GM21529 (cell line): ENCODE data around the gene TNIP1.

ENCODE experiments used
- ATAC-seq: cut with Tn5 transposase; IDR thresholded peaks from one replicate; pipeline ENCODE4 v1.9.1; 2021; ENCODE audit not compliant: unreplicated experiment

TNIP1 gene

DNA sequence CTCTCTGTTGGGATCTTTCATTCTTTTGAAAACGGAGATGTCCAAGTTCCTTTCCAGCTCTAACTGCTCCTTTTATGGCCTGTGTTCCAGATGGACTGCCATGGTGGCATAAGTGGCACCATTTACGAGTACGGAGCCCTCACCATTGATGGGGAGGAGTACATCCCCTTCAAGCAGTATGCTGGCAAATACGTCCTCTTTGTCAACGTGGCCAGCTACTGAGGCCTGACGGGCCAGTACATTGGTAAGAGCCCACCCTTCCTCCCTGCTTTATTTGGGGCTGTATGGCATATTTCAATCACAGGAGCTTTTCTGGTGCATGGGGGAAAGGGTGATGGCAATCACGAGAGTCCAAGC lies 55.6 kb downstream of the TNIP1 start:
- no peak for ATAC-seq

DNA sequence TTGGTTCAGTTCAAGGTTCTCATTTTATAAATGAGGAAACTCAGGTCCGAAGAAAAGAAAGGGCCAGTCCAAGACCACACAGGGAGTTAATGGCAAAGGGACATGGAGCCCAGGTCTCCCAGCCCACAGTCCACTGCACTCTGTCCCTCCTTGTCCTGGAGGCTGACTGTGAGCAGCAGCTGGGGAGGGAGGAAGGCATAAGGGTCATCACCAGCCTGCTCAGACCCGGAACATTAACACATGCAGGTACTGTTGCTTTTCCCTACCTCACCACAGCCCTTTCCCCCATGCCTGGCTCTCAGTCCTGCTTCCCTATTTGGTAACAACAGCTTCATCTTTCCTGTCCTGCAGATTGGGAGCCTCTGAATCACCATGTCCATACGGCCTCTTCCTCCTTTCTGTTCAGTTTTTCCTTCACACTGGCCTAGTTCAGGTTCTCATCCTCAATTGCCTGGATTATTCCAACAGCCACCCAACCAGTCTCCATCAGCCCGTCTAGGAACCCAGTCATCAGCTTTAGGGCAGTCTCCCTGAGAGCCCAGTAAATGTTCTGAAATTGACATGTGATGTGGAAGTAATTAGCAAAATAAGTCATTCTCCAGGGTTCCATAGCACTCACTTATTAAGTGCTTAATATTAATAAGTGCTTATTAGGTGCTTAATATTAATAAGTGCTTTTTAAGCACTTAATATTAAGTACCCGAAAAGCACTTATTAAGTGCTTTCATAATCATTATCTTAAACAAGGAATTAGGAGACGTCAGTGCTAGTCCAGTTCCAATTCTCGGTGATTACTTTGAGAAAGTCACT lies 56.2 kb downstream of the TNIP1 start:
- ATAC-seq: no peak

DNA sequence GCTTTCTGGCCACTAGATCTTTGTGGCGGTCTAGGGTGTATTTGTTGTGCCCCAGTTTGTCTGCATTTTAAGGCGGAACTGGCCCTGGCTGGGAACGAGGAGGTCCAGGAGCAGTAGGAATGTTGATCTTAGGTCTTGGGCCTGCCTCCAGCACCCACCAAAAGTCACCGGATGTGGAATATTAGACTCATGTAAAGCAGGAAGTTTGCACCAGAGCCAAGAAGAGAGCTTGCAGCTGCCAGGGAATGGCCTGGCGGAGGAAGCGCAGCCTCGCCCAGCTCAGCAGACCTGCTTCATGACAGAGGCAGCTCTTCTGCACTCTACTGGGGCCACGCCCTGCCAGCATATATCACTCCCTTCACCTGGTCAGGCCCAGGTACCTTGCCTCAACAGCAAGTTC lies 57.2 kb downstream of the TNIP1 start:
- ATAC-seq: no peak

DNA sequence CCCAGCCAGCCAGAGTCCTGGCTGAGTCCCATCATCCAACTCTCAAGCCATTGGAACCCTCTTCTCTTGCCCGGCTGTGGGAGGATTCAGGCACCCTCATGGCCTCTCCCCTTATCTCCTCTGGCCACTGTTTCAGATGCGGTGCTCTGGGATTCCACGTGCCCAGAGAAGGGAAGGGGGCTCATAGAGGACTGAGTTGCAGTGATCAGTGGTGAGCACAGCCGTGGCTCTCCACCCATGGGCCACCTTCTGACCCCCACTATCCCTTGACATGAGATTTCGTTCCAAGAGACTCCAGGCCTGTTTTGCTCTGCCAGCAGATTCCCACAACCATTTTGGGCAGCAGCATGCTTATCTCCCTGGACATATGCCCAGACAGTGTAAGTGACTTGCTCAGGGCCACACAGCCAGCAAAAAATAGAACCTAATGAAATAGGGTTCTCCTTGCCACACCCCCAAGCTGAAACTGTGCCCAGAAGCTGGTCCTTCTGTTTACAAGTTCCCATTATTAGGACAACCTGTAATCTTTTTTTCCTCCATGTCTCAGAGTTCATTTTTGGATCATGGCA lies 57.7 kb downstream of the TNIP1 start:
- ATAC-seq: no peak

DNA sequence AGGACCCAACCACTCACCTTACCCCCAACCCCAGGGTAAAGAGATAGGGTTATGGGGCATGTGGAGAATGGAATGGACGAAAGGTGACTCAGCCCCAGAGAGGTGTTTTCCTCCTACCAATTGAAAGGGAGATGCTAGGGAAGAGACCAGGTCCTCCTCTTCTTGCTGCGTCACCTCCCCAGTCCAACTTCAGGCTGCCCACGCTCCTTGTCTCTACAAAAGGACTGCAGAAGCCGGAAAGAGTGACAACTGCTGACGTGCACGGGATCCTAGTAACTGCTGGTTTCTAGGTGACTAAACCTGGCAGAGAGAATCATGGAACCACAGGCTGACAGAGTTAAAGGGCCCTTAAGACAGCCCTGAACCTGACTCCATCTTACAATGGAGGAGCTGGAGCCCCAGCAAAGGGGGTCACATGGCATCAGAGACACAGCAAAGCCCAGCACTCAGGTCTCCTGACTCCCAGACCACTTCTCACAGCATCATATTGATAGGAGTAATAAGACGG lies 58.3 kb downstream of the TNIP1 start:
- ATAC-seq: no peak

DNA sequence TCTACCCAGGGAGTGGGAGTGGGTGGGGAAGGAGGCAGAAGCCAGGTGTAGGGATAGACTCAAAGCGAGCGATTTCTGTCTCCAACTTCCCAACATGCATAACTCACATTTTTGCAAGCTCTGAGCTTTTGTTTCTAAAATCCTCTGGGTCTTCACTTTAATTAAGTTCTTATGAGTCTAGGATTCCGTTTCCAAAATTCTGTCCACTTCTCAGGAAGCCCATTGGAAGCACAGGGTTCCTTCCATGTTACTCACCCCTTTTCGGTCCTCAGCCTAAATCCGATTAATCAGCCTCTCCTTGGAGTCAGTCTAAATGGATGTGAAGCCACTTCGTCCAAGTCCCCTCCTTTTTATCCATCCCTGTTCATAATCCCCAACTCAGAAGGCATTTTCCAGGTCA lies 59.1 kb downstream of the TNIP1 start:
- ATAC-seq: no peak

DNA sequence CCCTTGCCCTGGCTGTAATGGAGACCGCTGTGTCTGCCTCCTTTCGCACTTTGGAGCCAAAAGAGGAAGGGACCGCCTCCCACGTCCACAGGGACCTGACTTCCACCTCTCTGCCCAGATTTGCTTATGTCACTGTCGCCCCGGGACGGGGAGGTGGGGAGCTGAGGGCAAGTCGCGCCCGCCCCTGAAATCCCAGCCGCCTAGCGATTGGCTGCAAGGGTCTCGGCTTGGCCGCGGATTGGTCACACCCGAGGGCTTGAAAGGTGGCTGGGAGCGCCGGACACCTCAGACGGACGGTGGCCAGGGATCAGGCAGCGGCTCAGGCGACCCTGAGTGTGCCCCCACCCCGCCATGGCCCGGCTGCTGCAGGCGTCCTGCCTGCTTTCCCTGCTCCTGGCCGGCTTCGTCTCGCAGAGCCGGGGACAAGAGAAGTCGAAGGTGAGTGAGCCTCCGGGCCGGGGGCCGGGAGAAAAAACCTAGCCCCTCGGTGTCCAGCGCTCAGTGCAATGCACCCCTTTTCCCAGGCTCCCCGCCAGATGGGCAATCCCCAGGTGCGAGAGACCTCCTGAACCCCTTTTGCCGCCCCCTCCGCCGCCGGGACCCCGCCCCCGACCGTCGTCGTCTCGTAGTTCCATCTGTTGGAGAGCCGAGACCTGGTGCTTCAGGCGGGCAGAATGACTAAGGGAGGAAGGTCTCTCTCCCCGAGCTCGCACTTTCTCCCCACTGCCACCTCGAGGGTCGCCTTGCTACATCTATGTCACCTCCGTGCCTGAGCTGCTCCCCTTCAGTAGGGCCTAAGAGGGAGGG lies 60.3 kb downstream of the TNIP1 start, which contains the start of gene GPX3:
GPX3 (plus strand) TSS at position 288 of the 807 bp plus-strand sequence; CDS start at position 352, 64 bp downstream.
- ATAC-seq: peak; percentile 75

DNA sequence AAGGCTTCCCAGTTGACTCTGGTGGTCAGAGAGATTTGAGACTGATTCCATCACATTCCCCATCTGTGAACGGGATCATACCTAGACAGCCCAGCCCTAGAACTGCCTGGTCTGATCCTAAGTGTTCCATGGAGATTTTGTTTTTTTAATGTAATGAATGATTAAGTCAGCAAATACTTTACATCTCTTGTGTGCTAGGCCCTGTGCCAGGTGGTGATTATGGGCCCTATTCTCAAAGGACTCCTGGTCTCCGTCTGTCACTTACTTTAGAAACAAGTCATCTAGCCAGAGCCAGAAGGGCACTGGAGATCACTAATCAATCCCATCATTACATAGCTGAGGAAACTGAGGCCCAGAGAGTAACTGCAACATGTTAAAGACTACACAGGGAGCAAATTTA lies 61.5 kb downstream of the TNIP1 start:
- ATAC-seq: no peak

DNA sequence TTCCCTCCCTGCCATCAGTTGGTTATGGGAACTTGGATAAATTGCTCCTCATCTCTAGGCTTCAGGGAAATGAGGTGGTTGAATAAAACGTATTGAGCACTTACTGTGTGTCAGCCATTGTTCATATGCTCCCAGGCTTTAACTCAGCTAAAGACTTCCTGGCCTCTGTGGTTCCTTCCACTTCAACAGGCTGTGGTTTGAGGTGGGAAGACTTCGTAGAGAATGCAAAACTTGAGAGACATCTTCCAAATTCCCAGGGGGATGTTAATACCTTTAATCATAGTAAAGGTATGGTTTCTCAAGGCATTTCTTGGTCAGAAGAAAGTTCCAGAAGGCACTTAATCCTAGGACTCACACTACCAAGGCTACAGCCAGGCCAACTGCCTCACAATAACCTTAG lies 62.0 kb downstream of the TNIP1 start:
- no peak for ATAC-seq

DNA sequence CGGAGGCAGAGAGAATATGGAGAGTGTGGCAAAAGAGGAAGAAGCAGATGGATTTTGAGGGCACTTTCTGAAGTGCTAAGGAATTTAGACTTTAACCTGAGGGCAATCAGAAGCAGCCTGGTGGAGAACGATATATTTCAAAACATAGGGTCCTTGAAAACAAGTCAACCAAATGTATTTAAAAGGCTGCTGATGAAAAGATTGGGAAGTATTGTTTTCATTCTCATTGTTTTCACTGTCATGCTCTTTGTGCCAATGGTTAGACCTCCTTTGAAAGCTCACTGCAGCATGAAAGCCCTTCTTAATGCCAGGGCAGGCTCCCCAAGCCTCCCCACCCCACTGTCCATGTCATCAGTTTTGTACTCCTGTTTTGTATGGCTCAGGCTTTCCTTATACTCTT lies 62.9 kb downstream of the TNIP1 start:
- ATAC-seq: no peak

DNA sequence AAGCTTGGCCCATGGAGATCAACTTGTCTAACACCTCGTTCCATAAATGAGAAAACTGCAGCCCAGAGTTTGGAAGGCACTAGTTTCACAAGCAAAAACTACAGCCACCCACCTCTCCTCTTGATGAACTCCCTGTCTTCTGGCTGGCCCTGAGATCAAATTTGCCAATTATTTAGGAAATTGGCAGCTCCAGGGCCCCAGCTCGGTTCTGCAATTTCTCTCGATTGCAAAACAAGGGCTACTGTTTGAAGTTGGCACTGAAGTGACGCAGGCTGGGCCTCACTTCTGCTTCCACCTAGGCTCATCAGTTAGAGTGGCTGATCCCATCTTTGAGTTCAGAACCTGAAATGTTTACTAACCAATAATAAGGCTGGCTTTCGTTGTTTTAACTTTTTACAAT lies 64.1 kb downstream of the TNIP1 start:
- no peak for ATAC-seq

DNA sequence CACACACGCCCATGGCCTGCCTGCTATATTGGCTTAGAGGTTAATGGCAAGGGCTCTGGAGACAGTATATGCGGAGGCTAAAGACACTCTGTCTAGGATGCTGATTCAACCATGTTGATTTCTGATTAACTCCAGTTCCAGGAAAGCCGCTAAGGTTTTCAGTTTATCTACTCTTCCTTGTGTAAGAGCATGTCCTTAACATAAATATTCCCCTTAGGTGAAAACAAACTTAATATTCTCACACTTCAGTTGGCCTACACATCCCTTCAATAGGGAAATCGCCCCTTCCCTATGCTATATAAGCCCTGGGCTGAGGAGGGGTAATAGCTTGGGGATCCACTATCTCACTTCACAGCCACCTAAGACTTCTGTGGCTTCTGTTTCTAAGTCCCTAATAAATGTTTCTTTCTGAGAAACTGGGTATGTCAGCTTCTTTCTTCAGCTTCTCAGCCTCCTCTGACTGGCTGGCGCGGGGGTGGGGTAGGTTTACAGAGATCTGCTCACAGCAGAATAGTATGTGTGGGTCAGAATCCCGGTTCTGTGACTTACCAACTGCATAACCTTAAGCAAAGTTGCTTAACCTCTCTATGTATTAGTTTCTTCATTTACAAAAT lies 64.8 kb downstream of the TNIP1 start:
- no peak for ATAC-seq

DNA sequence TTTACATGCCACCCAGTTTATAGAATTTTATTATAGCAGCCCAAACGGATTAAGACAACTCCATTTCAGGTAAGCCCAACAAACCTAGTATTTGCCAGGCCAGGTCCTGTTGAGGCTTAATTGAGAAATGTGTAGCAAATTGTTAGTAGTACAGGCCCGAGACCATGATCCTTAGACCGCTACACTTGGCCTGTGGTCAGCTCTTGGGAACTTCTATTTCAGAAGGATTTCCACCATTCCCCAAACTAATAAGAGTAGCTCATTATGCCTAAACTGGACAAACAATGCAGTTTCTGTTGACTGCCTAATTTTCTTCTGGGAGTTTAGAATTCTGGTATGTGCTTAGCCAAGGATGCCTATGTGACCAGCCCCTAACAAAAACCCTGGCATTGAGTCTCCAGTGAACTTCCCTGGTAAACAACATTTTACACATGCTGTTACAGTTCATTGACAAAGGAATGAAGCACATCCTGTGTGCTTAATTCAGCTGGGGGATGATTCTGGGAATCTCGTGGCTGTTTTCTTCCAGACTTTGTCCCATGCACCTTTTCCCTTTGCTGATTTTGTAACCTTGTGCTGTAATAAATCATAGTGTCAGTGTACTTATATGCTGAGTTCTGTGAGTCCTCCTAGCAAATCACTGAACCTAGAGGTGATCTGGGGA lies 66.0 kb downstream of the TNIP1 start:
- ATAC-seq: no peak

DNA sequence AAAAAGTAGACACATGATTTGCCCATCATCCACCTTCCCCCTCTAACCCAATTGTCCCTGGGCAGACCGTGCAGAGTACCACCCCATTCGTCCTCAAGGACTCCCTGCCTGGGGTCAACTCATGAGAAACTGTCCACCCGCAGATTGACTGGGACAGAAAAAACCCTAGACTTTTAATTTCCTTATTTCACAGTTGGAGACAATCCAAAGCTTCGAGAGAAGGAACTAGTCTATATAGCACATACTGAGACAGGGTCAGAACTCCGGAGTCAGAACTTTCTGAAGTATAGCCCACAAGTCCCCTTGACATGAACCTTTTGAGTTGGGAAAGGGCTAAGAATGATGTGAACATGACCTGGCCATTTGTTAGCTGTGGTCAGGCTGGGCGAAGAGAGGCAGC lies 68.0 kb downstream of the TNIP1 start:
- ATAC-seq: no peak

DNA sequence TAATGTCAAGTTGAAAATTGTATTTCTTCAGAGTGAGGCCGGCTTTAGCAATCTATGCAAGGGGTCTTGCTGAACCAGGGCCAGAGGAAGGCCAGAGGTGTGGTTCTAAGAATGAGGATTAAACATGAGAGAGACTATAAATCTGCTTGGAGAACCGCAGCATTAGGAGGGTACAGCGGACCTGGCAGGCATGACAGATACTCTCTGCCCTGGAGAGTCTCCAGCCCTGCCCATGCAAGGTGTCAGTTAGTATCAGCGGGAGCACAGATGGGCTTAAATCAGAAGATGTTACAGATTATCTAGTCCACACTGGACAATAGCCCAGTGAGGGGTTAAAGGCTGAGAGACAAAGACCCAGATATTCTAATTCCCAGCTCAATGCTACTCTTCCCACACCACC lies 71.9 kb downstream of the TNIP1 start:
- ATAC-seq: no peak

DNA sequence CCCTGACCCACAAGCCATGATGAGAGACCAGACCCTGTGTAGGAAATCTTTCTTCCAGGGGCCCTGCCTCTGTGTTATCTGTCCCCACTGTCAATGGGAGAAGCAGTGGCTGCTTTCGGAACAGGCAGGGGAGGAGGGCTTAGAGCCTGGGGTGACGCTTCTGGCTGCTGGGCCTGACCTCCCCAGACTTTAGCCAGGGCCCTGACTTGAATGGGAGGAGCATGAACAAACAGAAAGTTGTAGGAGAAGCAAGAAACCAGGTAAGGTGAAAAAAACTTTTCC lies 72.7 kb downstream of the TNIP1 start:
- ATAC-seq: no peak

DNA sequence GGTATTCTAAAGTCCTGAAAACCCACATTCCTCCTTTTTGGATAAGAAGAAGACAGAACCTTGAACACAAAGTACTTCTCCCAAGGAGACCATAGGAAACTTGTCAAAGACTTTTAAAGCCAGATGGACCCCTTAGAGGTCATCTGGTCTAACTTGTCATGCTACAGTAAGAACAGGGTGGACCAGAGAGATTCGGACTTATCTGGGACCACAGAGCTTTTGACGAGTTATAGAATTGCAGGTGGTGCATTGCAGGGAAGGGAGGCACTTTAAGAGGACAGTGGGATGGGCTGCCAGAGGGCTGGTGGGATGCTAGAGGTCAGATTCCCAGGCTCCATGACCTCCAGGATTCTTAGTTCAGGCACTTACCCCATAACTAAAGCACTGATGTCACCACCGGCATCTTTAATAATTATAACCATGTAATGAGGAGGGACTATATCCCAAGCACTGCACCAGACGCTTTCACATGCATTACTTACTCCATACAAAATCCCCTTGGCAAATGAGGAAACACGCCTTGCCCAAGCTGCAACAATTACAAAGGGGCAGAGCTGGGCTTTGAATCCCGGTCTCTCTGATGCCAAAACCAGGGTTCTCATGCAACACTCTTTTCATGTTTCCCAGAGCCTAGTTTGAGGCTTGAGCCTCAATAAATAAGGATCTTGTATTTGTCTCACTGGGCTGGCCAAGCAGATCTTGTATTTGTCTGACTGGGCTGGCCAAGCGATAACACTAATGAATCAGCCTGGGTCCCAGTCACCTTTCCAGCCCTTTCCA lies 73.2 kb downstream of the TNIP1 start:
- no peak for ATAC-seq

DNA sequence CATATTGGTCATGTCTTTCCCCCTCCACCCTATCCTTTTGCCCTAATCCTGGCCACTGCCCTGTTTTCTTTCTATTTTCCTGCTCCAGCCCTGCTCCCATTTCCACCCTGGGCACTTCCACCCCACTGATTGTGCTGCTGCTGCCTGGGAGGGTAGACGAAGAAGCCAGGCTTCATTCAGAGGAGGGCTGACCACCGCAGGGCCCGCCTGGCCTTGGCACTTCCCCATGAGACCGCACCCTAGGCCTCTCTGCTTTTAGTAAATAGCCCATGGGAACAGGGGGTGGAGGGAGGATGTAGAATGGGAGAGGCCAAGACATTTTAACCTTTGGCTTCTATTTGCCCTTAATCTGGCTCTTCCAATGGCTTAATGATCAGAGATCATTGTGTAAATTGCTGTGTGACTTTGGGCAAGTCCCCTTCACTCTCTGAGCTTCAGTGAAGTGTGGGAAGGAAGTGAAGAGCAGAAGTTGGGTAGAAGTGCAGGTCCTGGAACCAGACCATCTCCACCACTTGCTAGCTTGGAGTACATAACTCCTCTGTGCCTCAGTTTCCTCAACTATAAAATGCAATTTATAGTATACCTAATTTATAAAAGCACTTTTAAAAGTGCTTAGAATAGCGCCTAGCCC lies 74.0 kb downstream of the TNIP1 start:
- no peak for ATAC-seq

DNA sequence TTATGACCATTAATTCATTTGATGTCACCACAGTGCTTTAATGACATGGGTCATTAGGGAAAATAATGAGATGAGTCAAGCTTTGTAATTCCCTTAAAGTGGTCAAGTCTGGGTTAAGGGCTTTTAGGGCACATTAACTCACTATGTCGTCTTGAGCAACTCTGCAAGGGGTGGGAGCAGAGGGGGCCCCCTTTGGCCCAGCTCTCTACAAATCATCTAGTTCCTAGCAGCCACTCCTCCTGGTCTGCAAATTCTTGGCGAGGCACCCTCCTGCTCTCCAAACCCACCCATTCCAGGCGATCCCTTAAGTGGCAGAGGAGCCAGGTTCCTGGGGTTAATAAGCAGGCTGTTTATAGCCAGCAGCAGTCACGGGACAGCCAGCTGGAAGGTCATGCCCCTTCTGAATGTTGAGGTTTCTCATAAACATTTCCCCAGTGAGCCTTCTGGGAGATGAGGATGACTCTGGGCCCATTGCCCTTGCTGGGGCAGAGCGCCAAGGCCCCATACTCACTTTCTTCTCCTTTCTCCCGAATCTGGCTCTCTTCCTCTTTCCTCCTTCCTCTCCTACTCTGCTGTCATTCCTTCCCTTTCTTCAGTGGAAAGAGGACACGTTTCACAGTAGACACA lies 74.8 kb downstream of the TNIP1 start:
- ATAC-seq: no peak
